Calu3 (cell line): ENCODE data around the gene DNAH17. TPM values are rescaled to one million over a fixed set of nuclear protein-coding genes. Genes with fewer than 3 reads are reported as not detected.

ENCODE experiments used
- BruUV-seq: library from RNA; stranded (reverse); fragments of 400-500 nt; replicated peaks from 2 replicates; lab custom pipeline; 2021; lab: Mats Ljungman, UMichigan
- CTCF ChIA-PET: fragments of 300-600 bp; sonication (Branson Sonifier 250); formaldehyde crosslinking; loops from one replicate; lab custom pipeline; 2022; ENCODE audit warnings: antibody characterized with exemption; lab: Charles Lee
- DNase-seq: peaks from one replicate; pipeline ENCODE4 v3.0.0; 2022
- H3K27ac Mint-ChIP-seq: one replicate; pipeline ENCODE4 v1.8.0; 2022; ENCODE audit warnings: mixed read lengths; ENCODE audit not compliant: unreplicated experiment
- H3K27me3 Mint-ChIP-seq: one replicate; pipeline ENCODE4 v1.8.0; 2022; ENCODE audit warnings: mixed read lengths; ENCODE audit not compliant: unreplicated experiment
- H3K36me3 Mint-ChIP-seq: one replicate; pipeline ENCODE4 v1.8.0; 2022; ENCODE audit warnings: mild to moderate bottlenecking, moderate library complexity, mixed read lengths; ENCODE audit not compliant: insufficient read depth, unreplicated experiment
- H3K4me1 Mint-ChIP-seq: one replicate; pipeline ENCODE4 v1.8.0; 2022; ENCODE audit warnings: mild to moderate bottlenecking, low read depth, mixed read lengths; ENCODE audit not compliant: unreplicated experiment
- H3K4me3 Mint-ChIP-seq: one replicate; pipeline ENCODE4 v1.8.0; 2022; ENCODE audit warnings: mild to moderate bottlenecking, low read depth, moderate library complexity, mixed read lengths; ENCODE audit not compliant: unreplicated experiment
- H3K9me3 Mint-ChIP-seq: one replicate; pipeline ENCODE4 v1.8.0; 2022; ENCODE audit warnings: low read depth, mixed read lengths; ENCODE audit not compliant: unreplicated experiment
- intact Hi-C: fragments of 100-400 bp; cut with micrococcal nuclease; formaldehyde crosslinking; loops from one replicate; pipeline ENCODE4 v1.10.0; 2022; ENCODE audit not compliant: unreplicated experiment
- total RNA-seq: library from RNA; stranded (reverse); gene quantifications from 2 replicates; pipeline ENCODE4 v1.2.3, GENCODE V29; 2022
- TF ChIP-seq, protein P1 (sequence below): fragments of 200-600 bp; IDR thresholded peaks from one replicate; pipeline ENCODE4 v1.8.0; 2022; ENCODE audit warnings: antibody characterized with exemption; ENCODE audit not compliant: unreplicated experiment

DNAH17 gene
- total RNA-seq, 1 experiment from 2014 or later: 0.19 TPM

DNA sequence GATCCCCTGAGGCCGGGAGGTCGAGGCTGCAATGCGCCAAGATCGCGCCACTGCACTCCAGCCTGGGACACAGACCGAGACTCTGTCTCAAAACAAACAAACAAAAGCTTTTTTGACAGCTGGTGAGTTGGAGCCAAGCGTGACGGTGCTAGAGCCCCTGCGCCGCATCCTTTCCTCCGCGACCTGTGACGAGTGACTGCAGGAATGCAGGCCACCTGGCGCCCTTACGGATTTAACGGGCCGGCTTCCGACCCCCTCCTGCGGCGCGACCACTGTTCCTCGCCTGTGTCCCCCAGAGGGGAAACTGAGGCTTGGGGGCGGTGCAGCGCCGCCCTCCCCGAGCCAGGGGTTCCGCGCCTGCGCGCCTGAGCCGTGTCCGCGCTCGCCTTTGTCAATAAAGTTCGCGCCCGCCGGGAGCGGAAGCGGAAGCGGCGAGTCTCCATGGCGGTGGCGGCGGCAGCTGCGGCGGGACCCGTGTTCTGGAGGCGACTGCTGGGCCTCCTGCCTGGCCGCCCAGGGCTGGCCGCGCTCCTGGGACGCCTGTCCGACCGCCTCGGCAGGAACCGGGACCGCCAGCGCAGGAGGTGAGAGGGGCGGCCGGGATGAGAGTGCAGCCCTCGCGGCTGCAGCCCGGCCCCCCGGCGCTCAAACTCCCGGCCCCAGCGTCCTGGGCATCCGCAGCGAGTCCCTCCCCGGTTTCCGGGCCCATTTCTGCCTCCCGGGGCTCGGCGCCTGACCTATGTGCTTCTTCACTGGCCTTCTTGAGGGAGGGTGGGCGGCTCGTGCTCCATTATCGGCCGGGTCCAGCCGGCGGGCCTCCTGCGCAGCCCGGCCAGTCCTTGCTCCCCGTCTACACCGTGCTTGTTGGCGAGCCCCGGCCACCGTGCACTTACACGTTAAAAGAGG lies 198.7 kb downstream of the DNAH17 start, which contains the start of gene PGS1:
TSS of gene PGS1 (plus strand) at position 425 of the 906 bp plus-strand sequence. CDS start at position 442, 17 bp downstream.
- no TSS peak for BruUV-seq
- Mint-ChIP-seq H3K27me3 (no peaks in the 10 kb centered on the region), H3K36me3 (peaks cover 29% of the 10 kb centered on the region), H3K27ac (peak within 1 kb of the TSS; percentile 42), H3K9me3 (no peaks in the 10 kb centered on the region), H3K4me1 (peaks cover 33% of the 10 kb centered on the region), H3K4me3 (peak within 1 kb of the TSS; percentile 88)
- CTCF ChIA-PET: interaction anchor here (0.6 to 1.3 kb wide), 3 partner anchors 10 to 43 kb away, joined by 3 to 7 read pairs (median 3); no protein-coding TSS in a partner anchor
- peak; percentile 83 for DNase-seq
- TF ChIP-seq, protein P1, sequence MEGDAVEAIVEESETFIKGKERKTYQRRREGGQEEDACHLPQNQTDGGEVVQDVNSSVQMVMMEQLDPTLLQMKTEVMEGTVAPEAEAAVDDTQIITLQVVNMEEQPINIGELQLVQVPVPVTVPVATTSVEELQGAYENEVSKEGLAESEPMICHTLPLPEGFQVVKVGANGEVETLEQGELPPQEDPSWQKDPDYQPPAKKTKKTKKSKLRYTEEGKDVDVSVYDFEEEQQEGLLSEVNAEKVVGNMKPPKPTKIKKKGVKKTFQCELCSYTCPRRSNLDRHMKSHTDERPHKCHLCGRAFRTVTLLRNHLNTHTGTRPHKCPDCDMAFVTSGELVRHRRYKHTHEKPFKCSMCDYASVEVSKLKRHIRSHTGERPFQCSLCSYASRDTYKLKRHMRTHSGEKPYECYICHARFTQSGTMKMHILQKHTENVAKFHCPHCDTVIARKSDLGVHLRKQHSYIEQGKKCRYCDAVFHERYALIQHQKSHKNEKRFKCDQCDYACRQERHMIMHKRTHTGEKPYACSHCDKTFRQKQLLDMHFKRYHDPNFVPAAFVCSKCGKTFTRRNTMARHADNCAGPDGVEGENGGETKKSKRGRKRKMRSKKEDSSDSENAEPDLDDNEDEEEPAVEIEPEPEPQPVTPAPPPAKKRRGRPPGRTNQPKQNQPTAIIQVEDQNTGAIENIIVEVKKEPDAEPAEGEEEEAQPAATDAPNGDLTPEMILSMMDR: no peak
- intact Hi-C loops: no loop called here

DNA sequence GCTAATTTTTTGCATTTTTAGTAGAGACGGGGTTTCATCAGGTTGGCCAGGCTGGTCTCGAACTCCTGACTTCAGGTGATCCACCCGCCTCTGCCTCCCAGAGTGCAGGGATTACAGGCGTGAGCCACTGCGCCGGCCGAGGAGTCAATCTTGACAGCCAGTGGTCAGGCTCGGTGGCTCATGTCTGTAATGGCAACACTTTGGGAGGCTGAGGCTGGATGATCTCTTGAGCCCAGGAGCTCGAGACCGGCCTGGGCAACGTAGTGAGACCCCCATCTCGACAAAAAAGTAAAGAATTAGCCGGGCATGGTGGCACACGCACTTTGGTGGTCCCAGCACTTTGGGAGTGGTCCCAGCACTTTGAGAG lies 199.4 kb downstream of the DNAH17 start:
- no peak for DNase-seq
- H3K4me3 Mint-ChIP-seq: peak overlapping the region; percentile 88
- TF ChIP-seq, protein P1: no peak
- H3K9me3 Mint-ChIP-seq: no peaks in the 10 kb centered on the region
- CTCF ChIA-PET: interaction anchor here (0.9 kb wide), 1 partner anchor 11 kb away, joined by 7 read pairs; no protein-coding TSS in a partner anchor
- H3K27ac Mint-ChIP-seq: no peak overlapping the region
- intact Hi-C loops: no loop called here
- peaks cover 29% of the 10 kb centered on the region for H3K36me3 Mint-ChIP-seq
- H3K4me1 Mint-ChIP-seq: peaks cover 33% of the 10 kb centered on the region
- no peaks in the 10 kb centered on the region for H3K27me3 Mint-ChIP-seq
- no TSS peak for BruUV-seq

DNA sequence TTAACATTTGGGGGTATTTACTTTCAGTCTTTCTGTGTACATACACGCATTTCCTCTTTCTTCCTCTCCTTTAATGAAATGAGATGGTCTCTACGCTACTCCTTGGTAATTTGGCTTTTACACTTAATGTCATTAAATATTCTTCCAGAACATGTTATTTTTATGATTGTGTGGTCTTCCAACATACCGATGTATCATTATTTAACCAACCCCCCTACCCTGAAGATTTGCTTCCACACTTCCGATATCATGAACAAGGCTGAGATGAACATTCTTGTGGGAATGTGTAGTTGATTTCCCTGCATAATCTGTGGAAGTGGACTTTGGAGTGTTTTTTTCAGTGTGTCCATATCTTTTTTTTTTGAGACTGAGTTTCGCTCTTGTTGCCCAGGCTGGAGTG lies 201.0 kb downstream of the DNAH17 start:
- H3K4me3 Mint-ChIP-seq: no peak overlapping the region

DNA sequence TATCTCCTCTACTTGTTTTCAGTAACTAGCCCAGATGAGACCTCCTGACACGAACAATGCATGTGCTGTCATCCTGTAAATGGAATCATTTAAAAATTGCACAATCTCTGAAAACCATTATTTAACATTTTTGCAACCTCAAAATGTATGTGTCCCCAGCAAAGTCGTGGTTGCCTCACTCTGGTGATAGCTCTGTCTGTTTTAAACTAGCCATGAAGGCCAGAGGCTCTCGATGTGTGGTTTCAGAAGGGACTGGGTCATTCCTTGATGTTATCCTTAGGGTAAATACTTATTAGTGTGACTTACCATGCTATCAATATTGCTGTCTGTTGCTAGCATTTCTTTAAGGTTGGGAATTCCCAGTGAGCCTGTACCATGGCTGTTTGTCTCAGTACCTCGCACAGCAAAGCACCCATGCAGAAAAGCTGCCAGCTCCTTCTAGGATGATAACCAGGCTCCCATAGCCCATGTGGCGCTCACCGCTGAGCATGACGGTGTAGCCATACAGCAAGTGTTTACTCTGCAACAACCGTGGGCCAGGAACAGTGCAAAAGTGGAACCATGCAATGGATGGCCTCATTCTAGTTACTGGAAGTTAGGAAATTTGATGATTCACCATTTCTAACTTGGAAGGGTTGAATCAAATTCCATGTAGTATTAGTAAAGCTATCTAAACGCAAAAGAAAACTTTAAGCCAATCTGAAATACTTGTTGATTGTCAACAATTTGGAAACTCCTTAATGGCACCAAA lies 201.6 kb downstream of the DNAH17 start:
- no peak overlapping the region for H3K27ac Mint-ChIP-seq

More for the DNA sequence above, 201.0 kb downstream of the DNAH17 start:
- intact Hi-C loops: no loop called here
- H3K27ac Mint-ChIP-seq: no peak overlapping the region
- H3K9me3 Mint-ChIP-seq: no peaks in the 10 kb centered on the region
- no TSS peak for BruUV-seq
- peaks cover 18% of the 10 kb centered on the region for H3K4me1 Mint-ChIP-seq
- H3K27me3 Mint-ChIP-seq: no peaks in the 10 kb centered on the region
- CTCF ChIA-PET: no interaction called here
- TF ChIP-seq, protein P1: no peak
- H3K36me3 Mint-ChIP-seq: peaks cover 19% of the 10 kb centered on the region
- no peak for DNase-seq

More for the DNA sequence above, 201.6 kb downstream of the DNAH17 start:
- Mint-ChIP-seq H3K4me1 (peaks cover 16% of the 10 kb centered on the region), H3K4me3 (no peak overlapping the region), H3K36me3 (peaks cover 14% of the 10 kb centered on the region), H3K27me3 (no peaks in the 10 kb centered on the region), H3K9me3 (no peaks in the 10 kb centered on the region)
- no peak for DNase-seq
- CTCF ChIA-PET: no interaction called here
- intact Hi-C loops: no loop called here
- TF ChIP-seq, protein P1: no peak
- no TSS peak for BruUV-seq
